Type B pancreatic cell (in vitro differentiated cells): ENCODE measurements around the gene FOXN3. TPM values are rescaled to one million over a fixed set of nuclear protein-coding genes. Genes with fewer than 3 reads are reported as not detected.
"Not testable (repeated sequence)": the region's sequence is repeated elsewhere in the genome, so short reads cannot be mapped to it uniquely, and the experiment has no call there.

Experiments
- DNase-seq: peaks from one replicate; pipeline ENCODE4 v3.0.0; 2021; ENCODE audit warnings: mixed read lengths; ENCODE audit not compliant: unreplicated experiment; ENCODE audit errors: extremely low spot score
- H3K27ac Mint-ChIP-seq: 2 replicates; pipeline ENCODE4 v1.8.0; 2021; ENCODE audit warnings: mild to moderate bottlenecking, mixed read lengths
- H3K27me3 Mint-ChIP-seq: 2 replicates; pipeline ENCODE4 v1.8.0; 2021; ENCODE audit warnings: mixed read lengths
- H3K36me3 Mint-ChIP-seq: 2 replicates; pipeline ENCODE4 v1.8.0; 2021; ENCODE audit warnings: mixed read lengths
- H3K4me1 Mint-ChIP-seq: one replicate; pipeline ENCODE4 v1.8.0; 2021; ENCODE audit warnings: mixed read lengths; ENCODE audit not compliant: unreplicated experiment
- H3K4me3 Mint-ChIP-seq: 2 replicates; pipeline ENCODE4 v1.8.0; 2021; ENCODE audit warnings: mild to moderate bottlenecking, mixed read lengths
- H3K9me3 Mint-ChIP-seq: 2 replicates; pipeline ENCODE4 v1.8.0; 2021; ENCODE audit warnings: mixed read lengths
- total RNA-seq: library from RNA; stranded (reverse); gene quantifications from 2 replicates; pipeline ENCODE4 v1.2.1, GENCODE V29; 2021; ENCODE audit warnings: low replicate concordance
- TF ChIP-seq, protein P1 (sequence below): fragments of 200-600 bp; sonication (generic); conservative IDR thresholded peaks from 2 replicates; pipeline ENCODE4 v1.5.0; 2021; ENCODE audit warnings: antibody characterized with exemption, mild to moderate bottlenecking

The FOXN3 gene
- total RNA-seq, 1 donor from 2014 or later = 73.5 TPM

- TF ChIP-seq, protein P1, sequence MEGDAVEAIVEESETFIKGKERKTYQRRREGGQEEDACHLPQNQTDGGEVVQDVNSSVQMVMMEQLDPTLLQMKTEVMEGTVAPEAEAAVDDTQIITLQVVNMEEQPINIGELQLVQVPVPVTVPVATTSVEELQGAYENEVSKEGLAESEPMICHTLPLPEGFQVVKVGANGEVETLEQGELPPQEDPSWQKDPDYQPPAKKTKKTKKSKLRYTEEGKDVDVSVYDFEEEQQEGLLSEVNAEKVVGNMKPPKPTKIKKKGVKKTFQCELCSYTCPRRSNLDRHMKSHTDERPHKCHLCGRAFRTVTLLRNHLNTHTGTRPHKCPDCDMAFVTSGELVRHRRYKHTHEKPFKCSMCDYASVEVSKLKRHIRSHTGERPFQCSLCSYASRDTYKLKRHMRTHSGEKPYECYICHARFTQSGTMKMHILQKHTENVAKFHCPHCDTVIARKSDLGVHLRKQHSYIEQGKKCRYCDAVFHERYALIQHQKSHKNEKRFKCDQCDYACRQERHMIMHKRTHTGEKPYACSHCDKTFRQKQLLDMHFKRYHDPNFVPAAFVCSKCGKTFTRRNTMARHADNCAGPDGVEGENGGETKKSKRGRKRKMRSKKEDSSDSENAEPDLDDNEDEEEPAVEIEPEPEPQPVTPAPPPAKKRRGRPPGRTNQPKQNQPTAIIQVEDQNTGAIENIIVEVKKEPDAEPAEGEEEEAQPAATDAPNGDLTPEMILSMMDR = no peak
- Mint-ChIP-seq H3K27ac (no peak overlapping the region), H3K4me3 (no peak overlapping the region), H3K9me3 (no peaks in the 10 kb centered on the region), H3K36me3 (peaks cover 21% of the 10 kb centered on the region), H3K4me1 (no peaks in the 10 kb centered on the region), H3K27me3 (no peaks in the 10 kb centered on the region)
- DNase-seq = no peak
Observed at GRCh38 chr14:89158701-89159100, 258.3 kb downstream of the FOXN3 start.

GRCh38 chr14:89158104-89158503 is 258.9 kb downstream of the FOXN3 start:
- not testable (repeated sequence) for H3K4me3 Mint-ChIP-seq, H3K27me3 Mint-ChIP-seq, H3K9me3 Mint-ChIP-seq, H3K27ac Mint-ChIP-seq, DNase-seq, H3K4me1 Mint-ChIP-seq
- peaks cover 21% of the 10 kb centered on the region for H3K36me3 Mint-ChIP-seq

DNA sequence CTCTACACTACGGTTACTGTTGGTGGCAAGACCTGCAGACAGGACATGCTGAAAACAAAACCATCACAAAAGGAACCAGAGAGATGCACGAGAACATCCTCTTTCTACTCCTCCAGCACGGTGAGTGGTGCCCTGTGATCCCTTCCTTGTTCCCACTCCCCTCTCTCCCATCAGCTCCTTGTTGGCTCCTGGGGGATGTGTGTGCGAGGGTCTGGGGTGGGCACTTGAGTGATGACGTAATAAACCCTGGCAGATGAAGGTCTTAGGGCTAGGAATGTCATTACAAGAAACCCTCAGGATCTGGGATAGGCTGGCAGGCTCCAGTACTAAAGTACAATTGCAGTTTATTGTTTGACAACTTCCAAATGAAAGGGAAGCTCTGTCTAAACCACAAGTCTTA is 261.5 kb downstream of the FOXN3 start:
- H3K4me1 Mint-ChIP-seq = no peaks in the 10 kb centered on the region
- TF ChIP-seq, protein P1 = no peak
- H3K27ac Mint-ChIP-seq = no peak overlapping the region
- no peak for DNase-seq
- peaks cover 9% of the 10 kb centered on the region for H3K9me3 Mint-ChIP-seq
- H3K27me3 Mint-ChIP-seq = no peaks in the 10 kb centered on the region
- no peak overlapping the region for H3K4me3 Mint-ChIP-seq
- H3K36me3 Mint-ChIP-seq = peaks cover 14% of the 10 kb centered on the region

GRCh38 chr14:89151693-89152092 is 265.3 kb downstream of the FOXN3 start:
- not testable (repeated sequence) for H3K27me3 Mint-ChIP-seq

GRCh38 chr14:89146274-89146673 is 270.8 kb downstream of the FOXN3 start:
- Mint-ChIP-seq H3K4me3 (no peak overlapping the region), H3K36me3 (no peaks in the 10 kb centered on the region), H3K27ac (no peak overlapping the region), H3K27me3 (no peaks in the 10 kb centered on the region), H3K9me3 (no peaks in the 10 kb centered on the region), H3K4me1 (no peaks in the 10 kb centered on the region)
- TF ChIP-seq, protein P1 = no peak
- DNase-seq = no peak

More at GRCh38 chr14:89151693-89152092, 265.3 kb downstream of the FOXN3 start:
- H3K27ac Mint-ChIP-seq, H3K4me3 Mint-ChIP-seq, H3K36me3 Mint-ChIP-seq, DNase-seq, H3K9me3 Mint-ChIP-seq, H3K4me1 Mint-ChIP-seq: not testable (repeated sequence)

DNA sequence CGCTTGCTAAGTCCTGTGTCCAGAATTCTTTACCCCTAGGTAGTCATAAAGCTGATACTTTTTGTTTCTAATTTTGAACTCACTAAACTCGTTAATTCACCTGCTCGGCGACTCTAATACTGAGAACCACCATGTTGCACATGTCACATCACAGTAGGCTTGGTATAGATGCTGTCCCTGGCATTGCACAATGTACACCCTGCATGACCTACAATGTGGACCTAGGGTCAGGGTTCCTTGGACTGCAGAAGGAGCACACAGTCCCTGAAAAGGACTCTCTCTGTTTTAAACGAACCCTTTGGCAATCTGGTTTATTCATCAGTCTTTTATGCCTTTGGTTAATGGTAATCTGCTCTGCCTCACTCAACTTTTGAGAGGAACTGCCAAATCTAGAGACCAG is 272.4 kb downstream of the FOXN3 start:
- H3K27me3 Mint-ChIP-seq = peaks cover 5% of the 10 kb centered on the region
- no peak for DNase-seq
- no peak overlapping the region for H3K4me3 Mint-ChIP-seq
- no peak overlapping the region for H3K27ac Mint-ChIP-seq
- TF ChIP-seq, protein P1 = no peak
- no peaks in the 10 kb centered on the region for H3K9me3 Mint-ChIP-seq
- H3K36me3 Mint-ChIP-seq = no peaks in the 10 kb centered on the region
- peaks cover 5% of the 10 kb centered on the region for H3K4me1 Mint-ChIP-seq

DNA sequence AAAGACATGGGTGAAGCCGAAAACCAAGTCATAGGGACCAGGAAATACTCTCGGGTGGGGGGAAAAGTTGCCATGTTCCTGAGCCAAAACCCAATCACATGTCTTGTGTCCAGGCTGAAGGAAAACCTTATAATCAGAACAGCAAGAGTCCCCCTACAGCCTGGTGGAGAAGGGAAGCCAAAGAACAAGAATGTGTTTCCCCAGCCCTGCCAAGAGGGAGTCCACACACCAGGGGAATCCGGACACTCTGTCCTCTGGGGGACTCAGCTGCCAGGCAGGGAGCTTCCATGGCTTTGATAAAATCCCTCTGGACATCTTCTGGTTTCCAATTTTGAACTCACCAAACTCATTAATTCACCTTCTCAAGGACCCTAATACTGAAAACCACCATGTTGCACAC is 273.0 kb downstream of the FOXN3 start:
- TF ChIP-seq, protein P1 = no peak

More for the DNA sequence above, 273.0 kb downstream of the FOXN3 start:
- H3K9me3 Mint-ChIP-seq = no peaks in the 10 kb centered on the region
- peaks cover 5% of the 10 kb centered on the region for H3K4me1 Mint-ChIP-seq
- DNase-seq = no peak
- H3K27ac Mint-ChIP-seq = no peak overlapping the region
- no peaks in the 10 kb centered on the region for H3K36me3 Mint-ChIP-seq
- peaks cover 5% of the 10 kb centered on the region for H3K27me3 Mint-ChIP-seq
- no peak overlapping the region for H3K4me3 Mint-ChIP-seq
